Neural progenitor cell (in vitro differentiated cells): Measurements from ENCODE around the gene ITM2B. TPM values are rescaled to one million over a fixed set of nuclear protein-coding genes. Genes with fewer than 3 reads are reported as not detected.

Experiments used
- DNase-seq: peaks from one replicate; pipeline ENCODE4 v3.0.0-alpha.2; 2016; ENCODE audit warnings: low spot score
- H2AFZ ChIP-seq: fragments of 200-600 bp; sonication (generic); replicated peaks from 2 replicates; pipeline ENCODE4 v1.6.1; 2016; ENCODE audit warnings: antibody characterized with exemption
- H3F3A ChIP-seq: fragments of 200-600 bp; sonication (generic); 2 replicates; pipeline ENCODE4 v1.6.1; 2016; ENCODE audit warnings: antibody characterized with exemption, low read depth
- H3K27ac ChIP-seq: fragments of 200-600 bp; sonication (generic); 2 replicates; pipeline ENCODE4 v1.5.1; 2016; ENCODE audit warnings: mild to moderate bottlenecking
- H3K27me3 ChIP-seq: fragments of 200-600 bp; sonication (generic); 2 replicates; pipeline ENCODE4 v1.6.1; 2016; ENCODE audit warnings: mild to moderate bottlenecking, moderate library complexity
- H3K36me3 ChIP-seq: fragments of 200-600 bp; sonication (generic); 2 replicates; pipeline ENCODE4 v1.5.1; 2016
- H3K4me1 ChIP-seq: fragments of 200-600 bp; sonication (generic); 2 replicates; pipeline ENCODE4 v1.6.1; 2016; ENCODE audit warnings: mixed run types
- H3K4me2 ChIP-seq: fragments of 200-600 bp; sonication (generic); 2 replicates; pipeline ENCODE4 v1.6.1; 2016
- H3K4me3 ChIP-seq: fragments of 200-600 bp; sonication (generic); 2 replicates; pipeline ENCODE4 v1.5.1; 2016
- H3K79me2 ChIP-seq: fragments of 200-600 bp; sonication (generic); 2 replicates; pipeline ENCODE4 v1.6.1; 2016; ENCODE audit warnings: low read depth
- H3K9ac ChIP-seq: fragments of 200-600 bp; sonication (generic); 2 replicates; pipeline ENCODE4 v1.6.1; 2016
- H3K9me3 ChIP-seq: fragments of 200-600 bp; sonication (generic); 2 replicates; pipeline ENCODE4 v1.5.1; 2016; ENCODE audit warnings: low read depth
- H4K20me1 ChIP-seq: fragments of 200-600 bp; sonication (generic); 2 replicates; pipeline ENCODE4 v1.6.1; 2016; ENCODE audit warnings: low read depth
- H3K27ac Mint-ChIP-seq: 3 replicates; pipeline ENCODE4 v1.8.0; 2021; ENCODE audit warnings: mixed read lengths
- H3K27me3 Mint-ChIP-seq: 2 replicates; pipeline ENCODE4 v1.8.0; 2022; ENCODE audit warnings: low read depth, mild to moderate bottlenecking, inconsistent platforms, moderate library complexity, mixed read lengths; ENCODE audit not compliant: insufficient read depth
- H3K36me3 Mint-ChIP-seq: 3 replicates; pipeline ENCODE4 v1.8.0; 2021; ENCODE audit warnings: mixed read lengths
- H3K4me1 Mint-ChIP-seq: 3 replicates; pipeline ENCODE4 v1.8.0; 2021; ENCODE audit warnings: mixed read lengths
- H3K4me3 Mint-ChIP-seq: 3 replicates; pipeline ENCODE4 v1.8.0; 2021; ENCODE audit warnings: mild to moderate bottlenecking, moderate library complexity, mixed read lengths
- H3K9me3 Mint-ChIP-seq: 3 replicates; pipeline ENCODE4 v1.8.0; 2020; ENCODE audit warnings: mixed read lengths
- CTCF ChIP-seq: fragments of 200-600 bp; sonication (generic); IDR thresholded peaks from 2 replicates; pipeline ENCODE4 v1.5.1; 2017; ENCODE audit warnings: antibody characterized with exemption, mild to moderate bottlenecking
- EZH2 ChIP-seq: fragments of 200-600 bp; sonication (generic); IDR thresholded peaks from 2 replicates; pipeline ENCODE4 v1.6.1; 2017; ENCODE audit warnings: antibody characterized with exemption, mild to moderate bottlenecking, moderate library complexity
- EZH2phosphoT487 ChIP-seq: fragments of 200-600 bp; sonication (generic); IDR thresholded peaks from 2 replicates; pipeline ENCODE4 v1.6.1; 2017; ENCODE audit warnings: antibody characterized with exemption
- total RNA-seq: library from RNA; depleted of rRNA; stranded (reverse); fragments of >200 nt; gene quantifications from 2 replicates; pipeline ENCODE4 v1.2.3, GENCODE V29; 2015; ENCODE audit warnings: low replicate concordance

The ITM2B gene
- total RNA-seq, 1 donor from 2014 or later = 172 TPM

- Mint-ChIP-seq H3K9me3 (no peaks in the 10 kb centered on the region), H3K27ac (no peak overlapping the region), H3K36me3 (peaks cover 2% of the 10 kb centered on the region), H3K27me3 (peaks cover 2% of the 10 kb centered on the region), H3K4me1 (peaks cover 13% of the 10 kb centered on the region), H3K4me3 (no peak overlapping the region)
- H4K20me1 ChIP-seq = no peaks in the 10 kb centered on the region
- no peaks in the 10 kb centered on the region for H3K9me3 ChIP-seq
- H3K4me3 ChIP-seq = no peak overlapping the region
- no peak for TF ChIP-seq CTCF
- no peak for TF ChIP-seq EZH2phosphoT487
- no peak for TF ChIP-seq EZH2
- peaks cover 5% of the 10 kb centered on the region for H3F3A ChIP-seq
- H3K9ac ChIP-seq = no peak overlapping the region
- peaks cover 3% of the 10 kb centered on the region for H3K4me1 ChIP-seq
- DNase-seq = no peak
- no peak overlapping the region for H3K27ac ChIP-seq
- no peak overlapping the region for H3K4me2 ChIP-seq
- no peaks in the 10 kb centered on the region for H3K27me3 ChIP-seq
- peaks cover 11% of the 10 kb centered on the region for H3K79me2 ChIP-seq
- no peaks in the 10 kb centered on the region for H3K36me3 ChIP-seq
- H2AFZ ChIP-seq = no peak overlapping the region
Observed at GRCh38 chr13:48299591-48299990, 66.6 kb downstream of the ITM2B start.

- no peaks in the 10 kb centered on the region for H3K36me3 ChIP-seq
- DNase-seq = no peak
- H2AFZ ChIP-seq = peak overlapping the region; percentile 100
- Mint-ChIP-seq H3K4me1 (peaks cover 18% of the 10 kb centered on the region), H3K9me3 (no peaks in the 10 kb centered on the region), H3K36me3 (peaks cover 4% of the 10 kb centered on the region), H3K27ac (peak overlapping the region; percentile 99), H3K4me3 (peak overlapping the region; percentile 97), H3K27me3 (peaks cover 2% of the 10 kb centered on the region)
- H3K27ac ChIP-seq = peak overlapping the region; percentile 93
- H3K4me1 ChIP-seq = peaks cover 3% of the 10 kb centered on the region
- peak overlapping the region; percentile 86 for H3K9ac ChIP-seq
- peaks cover 5% of the 10 kb centered on the region for H3F3A ChIP-seq
- H3K4me3 ChIP-seq = peak overlapping the region; percentile 93
- H4K20me1 ChIP-seq = no peaks in the 10 kb centered on the region
- no peaks in the 10 kb centered on the region for H3K9me3 ChIP-seq
- H3K27me3 ChIP-seq = no peaks in the 10 kb centered on the region
- peaks cover 29% of the 10 kb centered on the region for H3K79me2 ChIP-seq
- TF ChIP-seq CTCF (no peak), EZH2phosphoT487 (no peak), EZH2 (no peak)
- peak overlapping the region; percentile 98 for H3K4me2 ChIP-seq
Observed at GRCh38 chr13:48302871-48303358, 69.9 kb downstream of the ITM2B start.

- peaks cover 3% of the 10 kb centered on the region for H3K4me1 ChIP-seq
- H3K9ac ChIP-seq = peak within 1 kb of the TSS; percentile 86
- Mint-ChIP-seq H3K4me1 (peaks cover 18% of the 10 kb centered on the region), H3K36me3 (peaks cover 6% of the 10 kb centered on the region), H3K9me3 (no peaks in the 10 kb centered on the region), H3K27ac (peak within 1 kb of the TSS; percentile 99), H3K27me3 (peaks cover 2% of the 10 kb centered on the region), H3K4me3 (peak within 1 kb of the TSS; percentile 97)
- no peak for TF ChIP-seq EZH2phosphoT487
- peak; percentile 5 for TF ChIP-seq CTCF
- H3K9me3 ChIP-seq = no peaks in the 10 kb centered on the region
- peak within 1 kb of the TSS; percentile 98 for H3K4me2 ChIP-seq
- H3K27me3 ChIP-seq = no peaks in the 10 kb centered on the region
- peak within 1 kb of the TSS; percentile 100 for H2AFZ ChIP-seq
- H3K27ac ChIP-seq = peak within 1 kb of the TSS; percentile 93
- H3K79me2 ChIP-seq = peaks cover 29% of the 10 kb centered on the region
- no peaks in the 10 kb centered on the region for H3K36me3 ChIP-seq
- H3K4me3 ChIP-seq = peak within 1 kb of the TSS; percentile 93
- no peaks in the 10 kb centered on the region for H4K20me1 ChIP-seq
- peaks cover 5% of the 10 kb centered on the region for H3F3A ChIP-seq
- DNase-seq = peak; percentile 87
Observed at GRCh38 chr13:48303359-48304142, 70.5 kb downstream of the ITM2B start, which contains the start of gene RB1. Gene RB1 (plus strand): TSS chr13:48303751. CDS start chr13:48303913, 162 bp downstream.
